GM12878 (cell line): Measurements from ENCODE around the gene CORO1C. TPM values are rescaled to one million over a fixed set of nuclear protein-coding genes. Genes with fewer than 3 reads are reported as not detected.

ENCODE experiments used
- BRCA1 ChIP-seq: IDR thresholded peaks from 2 replicates; pipeline ENCODE4 v1.6.1; 2011; ENCODE audit warnings: low read depth, low read length, improper control_type of control experiment
- CBX3 ChIP-seq: fragments of 200-600 bp; sonication (generic); IDR thresholded peaks from 2 replicates; pipeline ENCODE4 v1.6.1; 2016; ENCODE audit warnings: low read depth, borderline replicate concordance
- CTCF ChIP-seq, 3 experiments: IDR thresholded peaks in 2 of 3; conservative IDR thresholded peaks in 1 of 3; 2 replicates each; pipeline ENCODE4 v1.5.1; 2011; ENCODE audit warnings: low read depth in 3 of 3, low read length in 3 of 3, mild to moderate bottlenecking in 3 of 3, control low read depth in 2 of 3, moderate library complexity in 2 of 3, inconsistent platforms in 1 of 3, mixed read lengths in 1 of 3; ENCODE audit not compliant: control insufficient read depth in 2 of 3, insufficient read depth in 1 of 3; ENCODE audit errors: extremely low read depth in 1 of 3
- ELK1 ChIP-seq: IDR thresholded peaks from 2 replicates; pipeline ENCODE4 v1.6.1; 2012; ENCODE audit warnings: low read depth, low read length, improper control_type of control experiment
- FOS ChIP-seq: IDR thresholded peaks from 3 replicates; pipeline ENCODE4 v1.6.1; 2011; ENCODE audit warnings: borderline replicate concordance; ENCODE audit not compliant: insufficient read length; ENCODE audit errors: extremely low read depth
- GATAD2B ChIP-seq: fragments of 450-650 bp; conservative IDR thresholded peaks from 2 replicates; pipeline ENCODE4 v1.6.1; 2017; ENCODE audit warnings: low read depth, mild to moderate bottlenecking, moderate library complexity
- IRF5 ChIP-seq: fragments of 450-650 bp; IDR thresholded peaks from 2 replicates; pipeline ENCODE4 v1.6.1; 2017; ENCODE audit warnings: borderline replicate concordance
- JUNB ChIP-seq: IDR thresholded peaks from 2 replicates; pipeline ENCODE4 v1.6.1; 2016; ENCODE audit warnings: antibody characterized with exemption, mild to moderate bottlenecking
- JUND ChIP-seq: IDR thresholded peaks from 2 replicates; pipeline ENCODE4 v1.6.1; 2012; ENCODE audit warnings: low read depth, mild to moderate bottlenecking, low read length, improper control_type of control experiment, moderate library complexity
- KLF5 ChIP-seq: fragments of 450-650 bp; IDR thresholded peaks from 2 replicates; pipeline ENCODE4 v1.6.1; 2014; ENCODE audit warnings: mild to moderate bottlenecking; ENCODE audit not compliant: partially characterized antibody
- LARP7 ChIP-seq: fragments of 450-650 bp; IDR thresholded peaks from 2 replicates; pipeline ENCODE4 v1.6.1; 2017; ENCODE audit warnings: mild to moderate bottlenecking
- MXI1 ChIP-seq: fragments of 150-350 bp; IDR thresholded peaks from 2 replicates; pipeline ENCODE4 v1.6.1; 2011; ENCODE audit warnings: low read depth, mild to moderate bottlenecking, inconsistent platforms, low read length, improper control_type of control experiment
- POLR2A ChIP-seq: IDR thresholded peaks from 2 replicates; pipeline ENCODE4 v1.6.1; 2011; ENCODE audit warnings: low read depth, mild to moderate bottlenecking, low read length
- RUNX3 ChIP-seq: IDR thresholded peaks from 2 replicates; pipeline ENCODE4 v1.6.1; 2012; ENCODE audit warnings: low read length, inconsistent platforms
- SMARCA5 ChIP-seq: fragments of 450-650 bp; IDR thresholded peaks from 2 replicates; pipeline ENCODE4 v1.6.1; 2017; ENCODE audit warnings: mild to moderate bottlenecking
- TBL1XR1 ChIP-seq: IDR thresholded peaks from 2 replicates; pipeline ENCODE4 v1.6.1; 2012; ENCODE audit warnings: low read depth, low read length, improper control_type of control experiment
- TCF7 ChIP-seq: IDR thresholded peaks from 2 replicates; pipeline ENCODE4 v1.6.1; 2014; ENCODE audit warnings: antibody characterized with exemption, borderline replicate concordance
- WRNIP1 ChIP-seq: IDR thresholded peaks from 2 replicates; pipeline ENCODE4 v1.6.1; 2011; ENCODE audit warnings: low read depth, low read length, improper control_type of control experiment, borderline replicate concordance
- YY1 ChIP-seq: IDR thresholded peaks from 2 replicates; pipeline ENCODE4 v1.6.1; 2011; ENCODE audit warnings: low read depth, mild to moderate bottlenecking, low read length
- ZNF24 ChIP-seq: fragments of 450-650 bp; IDR thresholded peaks from 2 replicates; pipeline ENCODE4 v1.6.1; 2017; ENCODE audit warnings: antibody characterized with exemption, mild to moderate bottlenecking
- ZZZ3 ChIP-seq: IDR thresholded peaks from 2 replicates; pipeline ENCODE4 v1.6.1; 2011; ENCODE audit warnings: low read depth; ENCODE audit not compliant: control insufficient read depth, insufficient read length
- polyA plus RNA-seq, 11 experiments: library from polyadenylated mRNA; depleted of rRNA in 4 of 11; unstranded in 6 of 11; stranded (reverse) in 5 of 11; fragments of >200 nt; fragmentation: Nextera tagmentation in 4 of 11; fragmentation: Illumina TruSeq in 1 of 11; extraction: Ambion mirVana in 4 of 11; extraction: Trizol in 1 of 11; gene quantifications; 1 replicate in 1 of 11; 2 replicates in 10 of 11; pipeline versions ENCODE4 v1.2.1 to v1.2.3, GENCODE V29; 2011 to 2016; ENCODE audit warnings: inconsistent platforms in 2 of 11, missing spikeins in 2 of 11, low read depth in 1 of 11
- total RNA-seq, 4 experiments: library from RNA; depleted of rRNA in 3 of 4; stranded (reverse); fragments of >200 nt in 3 of 4; fragmentation: Illumina TruSeq in 1 of 4; extraction: Trizol in 1 of 4; gene quantifications; 2 replicates each; pipeline versions ENCODE4 v1.2.1 to v1.2.3, GENCODE V29; 2013 to 2021
- TF ChIP-seq, protein P1 (sequence below): fragments of 450-650 bp; IDR thresholded peaks from 2 replicates; pipeline ENCODE4 v1.6.1; 2017; ENCODE audit warnings: mild to moderate bottlenecking
- TF ChIP-seq, protein P2 (sequence below): IDR thresholded peaks from 2 replicates; pipeline ENCODE4 v1.6.1; 2012; ENCODE audit warnings: low read depth, low read length, improper control_type of control experiment

Gene CORO1C
- total and polyA plus RNA-seq, 10 of the 15 experiments (the other 5 are each of a cell fraction or from before 2014, with no cell fraction given): 52.7 to 254 (median 171) TPM

GRCh38 chr12:108664338-108665258 is 66.7 kb downstream of the CORO1C start (continued):
- TF ChIP-seq CBX3 (no peak), LARP7 (no peak), ELK1 (0 out of 2 replicates have a peak, but pooled peaks have one; percentile 47), TBL1XR1 (peak; percentile 69), SMARCA5 (peak; percentile 49; the same call in 1 of the 2 replicates), JUND (no peak), TCF7 (peak; percentile 5; the same call in 1 of the 2 replicates), MXI1 (peak; percentile 77), IRF5 (no peak), ZZZ3 (no peak), FOS (no peak), ZNF24 (0 out of 2 replicates have a peak, but pooled peaks have one; percentile 56), CTCF (IDR thresholded peaks at IDR 0.05 in 2 of 3, conservative IDR thresholded peaks at IDR 0.05 in 1 of 3; ENCODE audit: control insufficient read depth in 2 of 3, extremely low read depth in 1 of 3, insufficient read depth in 1 of 3, low read depth in 3 of 3, low read length in 3 of 3) (peak; percentile 93 to 98 (median 97); a peak in 5 of 6 replicates), JUNB (peak; percentile 31; the same call in 1 of the 2 replicates), POLR2A (peak; percentile 42; the same call in 1 of the 2 replicates), RUNX3 (peak; percentile 61), GATAD2B (no peak; the same call in 1 of the 2 replicates), KLF5 (no peak), YY1 (peak; percentile 57; the same call in 1 of the 2 replicates), BRCA1 (no peak), WRNIP1 (0 out of 2 replicates have a peak, but pooled peaks have one; percentile 52)
- TF ChIP-seq, protein P1, sequence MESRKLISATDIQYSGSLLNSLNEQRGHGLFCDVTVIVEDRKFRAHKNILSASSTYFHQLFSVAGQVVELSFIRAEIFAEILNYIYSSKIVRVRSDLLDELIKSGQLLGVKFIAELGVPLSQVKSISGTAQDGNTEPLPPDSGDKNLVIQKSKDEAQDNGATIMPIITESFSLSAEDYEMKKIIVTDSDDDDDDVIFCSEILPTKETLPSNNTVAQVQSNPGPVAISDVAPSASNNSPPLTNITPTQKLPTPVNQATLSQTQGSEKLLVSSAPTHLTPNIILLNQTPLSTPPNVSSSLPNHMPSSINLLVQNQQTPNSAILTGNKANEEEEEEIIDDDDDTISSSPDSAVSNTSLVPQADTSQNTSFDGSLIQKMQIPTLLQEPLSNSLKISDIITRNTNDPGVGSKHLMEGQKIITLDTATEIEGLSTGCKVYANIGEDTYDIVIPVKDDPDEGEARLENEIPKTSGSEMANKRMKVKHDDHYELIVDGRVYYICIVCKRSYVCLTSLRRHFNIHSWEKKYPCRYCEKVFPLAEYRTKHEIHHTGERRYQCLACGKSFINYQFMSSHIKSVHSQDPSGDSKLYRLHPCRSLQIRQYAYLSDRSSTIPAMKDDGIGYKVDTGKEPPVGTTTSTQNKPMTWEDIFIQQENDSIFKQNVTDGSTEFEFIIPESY: no peak
- TF ChIP-seq, protein P2, sequence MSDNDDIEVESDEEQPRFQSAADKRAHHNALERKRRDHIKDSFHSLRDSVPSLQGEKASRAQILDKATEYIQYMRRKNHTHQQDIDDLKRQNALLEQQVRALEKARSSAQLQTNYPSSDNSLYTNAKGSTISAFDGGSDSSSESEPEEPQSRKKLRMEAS: 0 out of 2 replicates have a peak, but pooled peaks have one; percentile 29
